OCI-LY3 (cell line): ENCODE results near the gene TSKU.

Experiments
- H2AFZ ChIP-seq: fragments of 200-600, 300-600 bp; shearing (Covaris generic); 2 replicates; pipeline ENCODE4 v1.6.0; 2014; ENCODE audit warnings: antibody characterized with exemption, low read depth, low read length
- H3K27ac ChIP-seq: fragments of 200-600, 300-600 bp; sonication (generic); 2 replicates; pipeline ENCODE4 v1.5.1; 2014; ENCODE audit warnings: mild to moderate bottlenecking, low read length, moderate library complexity, mixed read lengths
- H3K27me3 ChIP-seq: fragments of 200-600, 300-600 bp; sonication (generic); 2 replicates; pipeline ENCODE4 v1.6.1; 2014; ENCODE audit warnings: low read depth, low read length, mixed read lengths
- H3K36me3 ChIP-seq: fragments of 200-600, 300-600 bp; sonication (generic); replicated peaks from 2 replicates; pipeline ENCODE3; 2014; ENCODE audit warnings: low read depth, low read length, mixed read lengths
- H3K4me1 ChIP-seq: fragments of 300-600, 200-600 bp; sonication (generic); 2 replicates; pipeline ENCODE4 v1.6.1; 2014; ENCODE audit warnings: low read length, mixed read lengths
- H3K4me2 ChIP-seq: fragments of 200-600, 300-600 bp; sonication (generic); 2 replicates; pipeline ENCODE4 v1.6.1; 2014; ENCODE audit warnings: low read length, mixed read lengths
- H3K4me3 ChIP-seq: fragments of 300-600, 200-600 bp; sonication (generic); 2 replicates; pipeline ENCODE4 v1.5.1; 2014; ENCODE audit warnings: antibody characterized with exemption, mild to moderate bottlenecking, low read length, moderate library complexity
- H3K79me2 ChIP-seq: fragments of 300-600, 200-600 bp; shearing (Covaris generic); 2 replicates; pipeline ENCODE4 v1.6.1; 2014; ENCODE audit warnings: mild to moderate bottlenecking, low read length, mixed read lengths
- H3K9ac ChIP-seq: fragments of 300-600, 200-600 bp; shearing (Covaris generic); 2 replicates; pipeline ENCODE4 v1.6.0; 2014; ENCODE audit warnings: mild to moderate bottlenecking, low read length, moderate library complexity
- H3K9me3 ChIP-seq: fragments of 200-600, 300-600 bp; shearing (Covaris generic); 2 replicates; pipeline ENCODE4 v1.6.1; 2014; ENCODE audit warnings: low read length, mixed read lengths; ENCODE audit not compliant: insufficient read depth
- H4K20me1 ChIP-seq: fragments of 200-600, 300-600 bp; sonication (generic); 2 replicates; pipeline ENCODE4 v1.6.1; 2016; ENCODE audit warnings: low read length, mixed read lengths; ENCODE audit not compliant: insufficient read depth
- EZH2phosphoT487 ChIP-seq: fragments of 200-600 bp; shearing (Covaris generic); IDR thresholded peaks from 2 replicates; pipeline ENCODE4 v1.6.1; 2018; ENCODE audit warnings: antibody characterized with exemption, mixed run types, low read depth
- TF ChIP-seq, protein P1 (sequence below): fragments of 200-600, 300-600 bp; sonication (generic); IDR thresholded peaks from 2 replicates; pipeline ENCODE4 v1.5.1; 2014; ENCODE audit warnings: antibody characterized with exemption, low read length, low read depth

The TSKU gene

DNA sequence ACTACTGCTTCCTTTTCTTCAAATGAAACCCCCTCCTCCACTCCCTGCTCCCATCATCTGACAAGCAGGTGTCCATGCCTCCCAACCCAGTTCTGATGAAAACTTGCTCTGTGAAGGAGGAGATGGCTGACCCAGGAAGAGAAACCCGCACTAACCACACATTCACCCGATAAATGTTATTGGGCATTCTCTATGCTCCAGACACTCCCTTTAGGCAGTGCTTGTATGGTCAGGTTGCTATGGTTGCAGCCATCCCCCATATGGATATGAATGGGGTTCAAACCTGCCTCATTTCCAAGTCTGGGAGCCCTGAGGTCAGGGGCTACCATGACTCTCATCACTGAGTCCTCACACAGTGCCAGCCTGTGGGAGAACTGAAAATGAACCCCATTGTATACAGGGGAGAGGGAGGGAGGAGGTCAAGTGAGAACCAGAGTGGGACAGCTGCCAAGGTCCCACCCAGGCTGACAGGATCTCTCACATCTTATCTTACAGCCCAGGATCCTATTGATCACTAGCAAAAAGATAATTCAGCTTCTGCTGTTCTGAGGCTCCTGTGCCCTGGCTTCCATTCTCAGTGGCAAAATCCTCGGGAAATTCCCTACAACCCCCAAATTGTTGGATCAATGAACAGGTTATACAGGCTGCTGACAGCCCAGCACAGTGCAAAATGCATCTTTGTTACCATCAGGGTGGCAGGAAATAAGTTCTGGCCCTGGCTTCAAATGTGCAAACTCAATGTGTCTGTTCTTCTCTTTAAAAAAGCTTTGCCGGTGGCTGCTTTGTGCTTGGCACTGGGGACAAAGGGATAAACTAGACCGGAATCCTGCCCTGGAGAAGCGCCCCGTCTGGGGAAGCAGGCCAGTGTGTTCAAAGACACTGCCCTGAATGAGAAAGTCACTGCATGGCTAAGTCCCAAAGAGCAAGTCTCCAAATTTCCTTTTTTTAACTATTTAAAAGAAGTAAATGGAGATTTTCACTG is 54.8 kb downstream of the TSKU start:
- H3K27ac ChIP-seq = no peak overlapping the region
- no peak overlapping the region; the same call in 1 of the 2 replicates for H3K4me2 ChIP-seq
- TF ChIP-seq, protein P1, sequence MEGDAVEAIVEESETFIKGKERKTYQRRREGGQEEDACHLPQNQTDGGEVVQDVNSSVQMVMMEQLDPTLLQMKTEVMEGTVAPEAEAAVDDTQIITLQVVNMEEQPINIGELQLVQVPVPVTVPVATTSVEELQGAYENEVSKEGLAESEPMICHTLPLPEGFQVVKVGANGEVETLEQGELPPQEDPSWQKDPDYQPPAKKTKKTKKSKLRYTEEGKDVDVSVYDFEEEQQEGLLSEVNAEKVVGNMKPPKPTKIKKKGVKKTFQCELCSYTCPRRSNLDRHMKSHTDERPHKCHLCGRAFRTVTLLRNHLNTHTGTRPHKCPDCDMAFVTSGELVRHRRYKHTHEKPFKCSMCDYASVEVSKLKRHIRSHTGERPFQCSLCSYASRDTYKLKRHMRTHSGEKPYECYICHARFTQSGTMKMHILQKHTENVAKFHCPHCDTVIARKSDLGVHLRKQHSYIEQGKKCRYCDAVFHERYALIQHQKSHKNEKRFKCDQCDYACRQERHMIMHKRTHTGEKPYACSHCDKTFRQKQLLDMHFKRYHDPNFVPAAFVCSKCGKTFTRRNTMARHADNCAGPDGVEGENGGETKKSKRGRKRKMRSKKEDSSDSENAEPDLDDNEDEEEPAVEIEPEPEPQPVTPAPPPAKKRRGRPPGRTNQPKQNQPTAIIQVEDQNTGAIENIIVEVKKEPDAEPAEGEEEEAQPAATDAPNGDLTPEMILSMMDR = no peak
- no peak for TF ChIP-seq EZH2phosphoT487

DNA sequence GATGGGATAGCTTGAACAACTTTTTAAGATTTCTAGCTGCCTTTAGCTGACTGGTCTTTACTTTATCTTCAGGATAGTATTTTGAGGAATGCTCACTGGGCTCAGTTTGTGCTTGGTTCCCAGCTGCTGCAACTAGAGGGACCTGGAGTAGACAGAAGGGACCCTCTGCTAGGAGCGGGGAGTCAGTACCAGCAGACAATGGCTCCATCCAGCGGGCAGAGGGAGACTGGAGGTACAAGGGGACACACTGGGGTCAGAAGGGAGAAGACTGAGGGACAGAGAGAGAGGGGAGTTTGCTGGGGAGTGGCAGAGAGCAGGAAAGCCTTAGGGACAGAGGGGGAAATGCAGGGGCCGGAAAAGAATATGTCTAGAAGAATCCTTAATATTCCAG is 55.5 kb downstream of the TSKU start:
- H3K9ac ChIP-seq = no peak overlapping the region
- no peaks in the 10 kb centered on the region for H3K9me3 ChIP-seq
- no peaks in the 10 kb centered on the region for H3K79me2 ChIP-seq
- H3K36me3 ChIP-seq = no peaks in the 10 kb centered on the region
- no peak overlapping the region for H3K27ac ChIP-seq
- H3K27me3 ChIP-seq = peaks cover 47% of the 10 kb centered on the region
- H3K4me2 ChIP-seq = no peak overlapping the region
- no peaks in the 10 kb centered on the region for H4K20me1 ChIP-seq
- TF ChIP-seq, protein P1 = peak; percentile 14; the same call in 1 of the 2 replicates
- TF ChIP-seq EZH2phosphoT487 = no peak
- peaks cover 8% of the 10 kb centered on the region for H3K4me1 ChIP-seq
- H2AFZ ChIP-seq = no peak overlapping the region
- no peak overlapping the region for H3K4me3 ChIP-seq

More for the DNA sequence above, 54.8 kb downstream of the TSKU start:
- Histone ChIP-seq H3K27me3 (peaks cover 47% of the 10 kb centered on the region), H4K20me1 (no peaks in the 10 kb centered on the region), H3K9ac (no peak overlapping the region), H3K4me1 (peaks cover 8% of the 10 kb centered on the region), H3K9me3 (no peaks in the 10 kb centered on the region), H3K79me2 (no peaks in the 10 kb centered on the region), H3K36me3 (no peaks in the 10 kb centered on the region), H3K4me3 (no peak overlapping the region), H2AFZ (0 out of 2 replicates have a peak overlapping the region, but pooled peaks have one; percentile 24)

DNA sequence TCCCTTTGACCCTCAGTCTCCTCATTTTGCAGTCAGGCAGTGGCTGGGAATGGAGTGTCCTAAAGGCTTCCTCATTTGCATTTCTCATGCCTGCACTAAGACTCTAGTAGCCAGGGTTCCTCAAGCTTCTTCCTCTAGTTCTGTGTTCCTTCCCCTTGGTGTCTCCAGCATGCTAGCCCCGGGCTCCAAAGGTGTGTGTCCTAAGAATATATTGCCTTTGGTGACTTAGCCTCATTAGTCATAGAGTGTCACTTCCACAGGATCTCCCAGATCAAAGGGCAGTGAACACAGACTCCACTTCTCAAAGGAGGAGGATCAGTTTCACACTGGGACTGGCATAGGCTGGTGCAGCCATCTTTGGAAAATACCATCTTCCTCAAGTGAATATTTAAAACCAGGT is 56.2 kb downstream of the TSKU start:
- Histone ChIP-seq H3K9ac (no peak overlapping the region), H2AFZ (no peak overlapping the region), H3K4me3 (no peak overlapping the region), H4K20me1 (no peaks in the 10 kb centered on the region), H3K27me3 (peaks cover 47% of the 10 kb centered on the region), H3K4me2 (no peak overlapping the region), H3K9me3 (no peaks in the 10 kb centered on the region), H3K27ac (no peak overlapping the region), H3K36me3 (no peaks in the 10 kb centered on the region), H3K79me2 (no peaks in the 10 kb centered on the region), H3K4me1 (peaks cover 8% of the 10 kb centered on the region)
- TF ChIP-seq, protein P1 = no peak
- TF ChIP-seq EZH2phosphoT487 = no peak

DNA sequence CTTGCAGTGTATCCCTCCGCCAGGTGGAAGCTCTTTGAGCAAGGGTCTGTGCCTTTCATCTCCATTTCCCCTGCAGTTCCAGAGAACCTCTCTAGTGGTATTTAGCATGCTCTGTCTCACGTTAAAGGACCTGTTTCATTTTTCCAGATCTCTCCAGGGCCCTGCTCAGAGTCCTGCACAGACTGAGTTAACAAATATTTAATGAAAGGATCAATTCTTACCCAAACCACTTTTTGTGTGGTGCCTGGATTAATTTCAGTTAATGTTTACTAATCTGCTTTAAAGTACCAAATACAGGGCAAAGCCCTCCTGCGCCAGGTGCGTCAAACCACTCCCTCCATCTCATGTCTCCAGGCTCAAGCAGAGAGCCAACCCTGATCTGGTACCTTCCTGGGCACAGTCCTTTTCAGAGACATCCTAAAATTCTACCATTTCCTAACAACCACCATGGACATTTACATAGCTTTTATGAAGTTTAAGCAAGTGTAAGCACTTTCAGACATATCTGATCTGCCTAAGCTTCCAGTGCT is 58.8 kb downstream of the TSKU start:
- Histone ChIP-seq H4K20me1 (no peaks in the 10 kb centered on the region), H3K79me2 (no peaks in the 10 kb centered on the region), H3K4me1 (peaks cover 8% of the 10 kb centered on the region), H3K27ac (no peak overlapping the region), H3K4me2 (no peak overlapping the region), H3K27me3 (peaks cover 47% of the 10 kb centered on the region), H2AFZ (no peak overlapping the region), H3K9me3 (no peaks in the 10 kb centered on the region), H3K36me3 (no peaks in the 10 kb centered on the region), H3K4me3 (no peak overlapping the region), H3K9ac (no peak overlapping the region)
- TF ChIP-seq EZH2phosphoT487 = no peak
- TF ChIP-seq, protein P1 = no peak
